GM19463 (cell line): Measurements from ENCODE around the gene SLC6A7.
A peak's percentile ranks its signal among the peaks of the same experiment; 100 is the strongest.

Source experiments
- ATAC-seq: cut with Tn5 transposase; IDR thresholded peaks from one replicate; pipeline ENCODE4 v1.9.1; 2021; ENCODE audit warnings: mild to moderate bottlenecking, moderate library complexity; ENCODE audit not compliant: unreplicated experiment

The SLC6A7 gene

GRCh38 chr5:150172556-150172955, 17.3 kb upstream of the SLC6A7 start:
- no peak for ATAC-seq

- ATAC-seq = no peak
These were observed 16.7 kb upstream of the SLC6A7 start for GRCh38 chr5:150173161-150173560.

- ATAC-seq = no peak
These were observed 15.6 kb upstream of the SLC6A7 start for GRCh38 chr5:150174285-150174684.

GRCh38 chr5:150175076-150175475, 14.8 kb upstream of the SLC6A7 start:
- no peak for ATAC-seq

- no peak for ATAC-seq
These were observed 14.3 kb upstream of the SLC6A7 start for GRCh38 chr5:150175536-150175935.

GRCh38 chr5:150176745-150177477, 13.0 kb upstream of the SLC6A7 start:
- ATAC-seq = no peak

GRCh38 chr5:150177721-150178120, 12.1 kb upstream of the SLC6A7 start:
- no peak for ATAC-seq

GRCh38 chr5:150178262-150178661, 11.6 kb upstream of the SLC6A7 start:
- ATAC-seq = peak; percentile 92

GRCh38 chr5:150179019-150179620, 10.7 kb upstream of the SLC6A7 start:
- no peak for ATAC-seq

- ATAC-seq = no peak
These were observed 9.4 kb upstream of the SLC6A7 start for GRCh38 chr5:150180241-150181026.

- ATAC-seq = no peak
These were observed 8.8 kb upstream of the SLC6A7 start for GRCh38 chr5:150181027-150181426.

GRCh38 chr5:150181766-150182545, 7.9 kb upstream of the SLC6A7 start:
- no peak for ATAC-seq

- no peak for ATAC-seq
These were observed 7.1 kb upstream of the SLC6A7 start for GRCh38 chr5:150182774-150183173.

GRCh38 chr5:150183436-150183835, 6.4 kb upstream of the SLC6A7 start:
- no peak for ATAC-seq

GRCh38 chr5:150184006-150184405, 5.9 kb upstream of the SLC6A7 start:
- ATAC-seq = no peak

- no peak for ATAC-seq
These were observed 4.6 kb upstream of the SLC6A7 start for GRCh38 chr5:150184990-150185912.

- no peak for ATAC-seq
These were observed 3.7 kb upstream of the SLC6A7 start for GRCh38 chr5:150186137-150186536.

GRCh38 chr5:150186897-150187296, 3.0 kb upstream of the SLC6A7 start:
- ATAC-seq = no peak

GRCh38 chr5:150188146-150188842, 1.6 kb upstream of the SLC6A7 start:
- no peak for ATAC-seq
